A549 (cell line): ENCODE results near the gene RLIM. TPM values are rescaled to one million over a fixed set of nuclear protein-coding genes. Genes with fewer than 3 reads are reported as not detected.
A peak's percentile ranks its signal among the peaks of the same experiment; 100 is the strongest.

ENCODE experiments used
- ATAC-seq, 2 experiments: fragments of 200-7000 bp in 1 of 2; fragments of >200 bp in 1 of 2; cut with Nextera tagmentation in 1 of 2; cut with Tn5 transposase in 1 of 2; 3 replicates each; pipeline versions ENCODE4 v1.8.0 to v1.9.1; 2018 to 2020; ENCODE audit warnings: mild to moderate bottlenecking in 1 of 2, moderate library complexity in 1 of 2
- CTCF ChIA-PET: fragments of 300-600 bp; sonication (Branson Sonifier 250); formaldehyde crosslinking; extraction: SDS; loops from one replicate; lab custom pipeline; 2021; ENCODE audit warnings: antibody characterized with exemption, inconsistent platforms; lab: Yijun Ruan, JAX
- POLR2A ChIA-PET: fragments of 350-600 bp; formaldehyde crosslinking; extraction: SDS; loops from one replicate; lab custom pipeline; 2021; ENCODE audit warnings: antibody characterized with exemption, inconsistent platforms; lab: Yijun Ruan, JAX
- DNase-seq, 2 experiments: peaks; one replicate each; pipeline versions ENCODE4 v3.0.0 to v3.0.0-alpha.2; 2011 to 2016; ENCODE audit warnings: low read depth in 1 of 2, low spot score in 1 of 2
- FAIRE-seq: peaks from 2 replicates; lab custom pipeline; 2011; peaks lifted over from hg19 to GRCh38; lab: Jason Lieb, UNC
- H3K27ac ChIP-seq, 2 experiments: fragments of >200 bp; sonication (Bioruptor Twin); formaldehyde crosslinking; 3 replicates each; pipeline ENCODE4 v1.5.1; 2016 to 2017
- H3K4me1 ChIP-seq: fragments of >200 bp; sonication (Bioruptor Twin); formaldehyde crosslinking; 3 replicates; pipeline ENCODE4 v1.6.1; 2016
- H3K4me2 ChIP-seq: fragments of >200 bp; sonication (Bioruptor Twin); formaldehyde crosslinking; 3 replicates; pipeline ENCODE4 v1.6.1; 2016
- H3K4me3 ChIP-seq: fragments of >200 bp; sonication (Bioruptor Twin); formaldehyde crosslinking; 3 replicates; pipeline ENCODE4 v1.5.1; 2016
- H3K9me3 ChIP-seq: fragments of >200 bp; sonication (Bioruptor Twin); formaldehyde crosslinking; 3 replicates; pipeline ENCODE4 v1.6.1; 2016
- CBX8 ChIP-seq: fragments of 200-600 bp; sonication (generic); IDR thresholded peaks from 2 replicates; pipeline ENCODE4 v1.6.1; 2016
- CEBPB ChIP-seq, 2 experiments: fragments of >200 bp in 1 of 2; sonication (Bioruptor Twin) in 1 of 2; formaldehyde crosslinking in 1 of 2; IDR thresholded peaks; 2 replicates each; pipeline ENCODE4 v1.6.1; 2012 to 2016
- CHD4 ChIP-seq: fragments of 200-600 bp; sonication (generic); IDR thresholded peaks from 2 replicates; pipeline ENCODE4 v1.6.1; 2016; ENCODE audit warnings: antibody characterized with exemption, mild to moderate bottlenecking, borderline replicate concordance
- ESRRA ChIP-seq: fragments of 150-350 bp; IDR thresholded peaks from 2 replicates; pipeline ENCODE4 v1.6.1; 2014; ENCODE audit warnings: mild to moderate bottlenecking, low read length, borderline replicate concordance
- FOSL2 ChIP-seq, 2 experiments: fragments of 450-650 bp in 1 of 2; fragments of >200 bp in 1 of 2; sonication (Bioruptor Twin) in 1 of 2; formaldehyde crosslinking; IDR thresholded peaks; 2 replicates each; pipeline versions ENCODE4 v1.5.0 to v1.6.1; 2016 to 2020; ENCODE audit warnings: mild to moderate bottlenecking in 1 of 2, moderate library complexity in 1 of 2
- HES2 ChIP-seq: fragments of >200 bp; sonication (Bioruptor Twin); formaldehyde crosslinking; IDR thresholded peaks from 2 replicates; pipeline ENCODE4 v1.6.1; 2016
- HEYL ChIP-seq: fragments of 250-450 bp; sonication (Bioruptor Pico); IDR thresholded peaks from 2 replicates; pipeline ENCODE4 v1.8.0; 2021; ENCODE audit warnings: mild to moderate bottlenecking, moderate library complexity
- HOXA7 ChIP-seq: fragments of 250-450 bp; sonication (Bioruptor Pico); IDR thresholded peaks from 2 replicates; pipeline ENCODE4 v1.5.0; 2020; ENCODE audit warnings: mild to moderate bottlenecking, moderate library complexity
- KDM5A ChIP-seq: fragments of 200-600 bp; sonication (generic); IDR thresholded peaks from 2 replicates; pipeline ENCODE4 v1.6.1; 2016; ENCODE audit warnings: antibody characterized with exemption, mild to moderate bottlenecking
- MAFK ChIP-seq: fragments of 450-650 bp; IDR thresholded peaks from 2 replicates; pipeline ENCODE4 v1.6.1; 2014; ENCODE audit not compliant: partially characterized antibody
- NR3C1 ChIP-seq: fragments of >200 bp; sonication (Bioruptor Twin); formaldehyde crosslinking; IDR thresholded peaks from 3 replicates; pipeline ENCODE4 v1.6.1; 2017
- RAD21 ChIP-seq, 2 experiments: fragments of >200 bp in 1 of 2; sonication (Bioruptor Twin) in 1 of 2; formaldehyde crosslinking in 1 of 2; IDR thresholded peaks in 1 of 2; conservative IDR thresholded peaks in 1 of 2; 2 replicates in 1 of 2; 3 replicates in 1 of 2; pipeline ENCODE4 v1.6.1; 2012 to 2018; ENCODE audit warnings: inconsistent platforms in 1 of 2
- RFX5 ChIP-seq: fragments of 450-650 bp; IDR thresholded peaks from 2 replicates; pipeline ENCODE4 v1.7.1; 2014; ENCODE audit warnings: antibody characterized with exemption, mild to moderate bottlenecking, moderate library complexity
- SMC3 ChIP-seq: fragments of >200 bp; sonication (Bioruptor Twin); formaldehyde crosslinking; IDR thresholded peaks from 3 replicates; pipeline ENCODE4 v1.6.1; 2018; ENCODE audit warnings: inconsistent platforms
- WGBS: methylation state at CpG from one replicate; pipeline ENCODE4 v1.1.6; 2017; ENCODE audit errors: missing lambda C conversion rate; 5-methylcytosine and 5-hydroxymethylcytosine counted together
- polyA plus RNA-seq, 4 experiments: library from polyadenylated mRNA; depleted of rRNA in 3 of 4; stranded (reverse); fragments of >200 nt; fragmentation: RNase III in 1 of 4; extraction: RNeasy Plus Mini Kit Qiagen cat#74134 plus additional on column Dnase treatment in 1 of 4; gene quantifications; 2 replicates in 3 of 4; 3 replicates in 1 of 4; pipeline ENCODE4 v1.2.3, GENCODE V29; 2011 to 2017
- TF ChIP-seq, protein P1 (sequence below): IDR thresholded peaks from 2 replicates; pipeline ENCODE4 v1.6.1; 2012
- TF ChIP-seq, protein P2 (sequence below): fragments of >200 bp; sonication (Bioruptor Twin); formaldehyde crosslinking; IDR thresholded peaks from 3 replicates; pipeline ENCODE4 v1.5.1; 2016

Gene RLIM
- polyA plus RNA-seq, 2 of the 4 experiments (the other 2 are of a cell fraction), result 18.2 to 35.3 TPM

DNA sequence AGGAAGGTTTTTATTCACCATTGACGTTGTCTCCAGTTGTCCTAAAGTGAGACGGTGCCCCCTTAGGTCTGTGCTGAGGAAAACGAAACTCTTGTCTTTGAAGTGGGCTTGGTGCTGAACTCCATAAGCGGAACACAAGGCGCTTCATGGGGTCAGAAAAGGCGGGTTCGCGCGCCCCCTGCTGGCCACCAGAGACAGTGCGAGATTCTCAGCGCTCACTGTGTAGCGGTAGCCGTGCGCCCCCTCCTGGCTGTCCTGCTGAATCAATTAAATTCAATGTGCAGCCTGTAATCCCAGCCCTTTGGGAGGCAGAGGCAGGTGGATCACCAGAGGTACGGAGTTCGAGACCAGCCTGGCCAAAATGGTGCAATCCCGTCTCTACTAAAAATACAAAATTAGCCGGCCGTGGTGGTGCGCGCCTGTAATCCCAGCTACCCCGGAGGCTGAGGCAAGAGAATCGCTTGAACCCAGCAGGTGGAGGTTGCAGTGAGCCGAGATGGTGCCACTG is 64.1 kb downstream of the RLIM start:
- H3K4me3 ChIP-seq, result no peak overlapping the region
- no peak for FAIRE-seq
- TF ChIP-seq CEBPB (IDR thresholded peaks at IDR 0.05) (peak in 1 of 2 experiments; percentile 44; a peak in 1 of 4 replicates), NR3C1 (no peak), SMC3 (peak; percentile 97), RAD21 (conservative IDR thresholded peaks at IDR 0.05 in 1 of 2, IDR thresholded peaks at IDR 0.05 in 1 of 2) (peak; percentile 97 to 98), FOSL2 (IDR thresholded peaks at IDR 0.05) (no peak), FOSL2 (CRISPR knock-in tag; IDR thresholded peaks at IDR 0.05) (no peak)
- TF ChIP-seq, protein P1, sequence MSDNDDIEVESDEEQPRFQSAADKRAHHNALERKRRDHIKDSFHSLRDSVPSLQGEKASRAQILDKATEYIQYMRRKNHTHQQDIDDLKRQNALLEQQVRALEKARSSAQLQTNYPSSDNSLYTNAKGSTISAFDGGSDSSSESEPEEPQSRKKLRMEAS, result peak; percentile 61; the same call in 1 of the 2 replicates
- TF ChIP-seq, protein P2, sequence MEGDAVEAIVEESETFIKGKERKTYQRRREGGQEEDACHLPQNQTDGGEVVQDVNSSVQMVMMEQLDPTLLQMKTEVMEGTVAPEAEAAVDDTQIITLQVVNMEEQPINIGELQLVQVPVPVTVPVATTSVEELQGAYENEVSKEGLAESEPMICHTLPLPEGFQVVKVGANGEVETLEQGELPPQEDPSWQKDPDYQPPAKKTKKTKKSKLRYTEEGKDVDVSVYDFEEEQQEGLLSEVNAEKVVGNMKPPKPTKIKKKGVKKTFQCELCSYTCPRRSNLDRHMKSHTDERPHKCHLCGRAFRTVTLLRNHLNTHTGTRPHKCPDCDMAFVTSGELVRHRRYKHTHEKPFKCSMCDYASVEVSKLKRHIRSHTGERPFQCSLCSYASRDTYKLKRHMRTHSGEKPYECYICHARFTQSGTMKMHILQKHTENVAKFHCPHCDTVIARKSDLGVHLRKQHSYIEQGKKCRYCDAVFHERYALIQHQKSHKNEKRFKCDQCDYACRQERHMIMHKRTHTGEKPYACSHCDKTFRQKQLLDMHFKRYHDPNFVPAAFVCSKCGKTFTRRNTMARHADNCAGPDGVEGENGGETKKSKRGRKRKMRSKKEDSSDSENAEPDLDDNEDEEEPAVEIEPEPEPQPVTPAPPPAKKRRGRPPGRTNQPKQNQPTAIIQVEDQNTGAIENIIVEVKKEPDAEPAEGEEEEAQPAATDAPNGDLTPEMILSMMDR, result peak; percentile 98

DNA sequence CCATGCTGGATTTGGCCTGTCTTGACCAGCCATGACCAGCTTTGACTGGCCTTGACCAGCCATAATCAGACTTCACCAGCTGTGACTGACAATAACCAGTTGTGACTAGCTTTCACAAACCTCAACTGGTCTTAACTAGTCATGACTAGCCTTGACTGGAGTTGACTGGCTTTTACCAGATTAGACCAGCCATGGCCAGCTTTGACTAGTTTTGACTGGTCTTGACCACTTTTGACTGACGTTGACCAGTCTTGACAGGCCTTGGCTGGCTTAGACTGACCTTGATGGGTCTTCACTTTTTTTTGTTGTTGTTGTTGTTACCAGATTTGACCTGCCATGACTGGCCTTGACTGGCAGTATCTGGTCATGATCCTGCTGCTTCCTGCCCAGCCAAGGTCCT is 67.4 kb downstream of the RLIM start:
- no peaks in the 10 kb centered on the region for H3K9me3 ChIP-seq
- WGBS, result 13% methylated on average over 1 of the region's 1 CpG
- H3K4me3 ChIP-seq, result no peak overlapping the region
- no peak for FAIRE-seq
- TF ChIP-seq MAFK, result no peak
- TF ChIP-seq HEYL (CRISPR knock-in tag), result no peak
- TF ChIP-seq, protein P1, result no peak
- no peak for TF ChIP-seq RFX5
- TF ChIP-seq, all 56 proteins: peak for 0
- ATAC-seq (no peak), DNase-seq (no peak)
- no peak overlapping the region for H3K27ac ChIP-seq
- no peaks in the 10 kb centered on the region for H3K4me1 ChIP-seq
- ChIA-PET POLR2A (no interaction called here), CTCF (interaction anchor here (1.4 to 5.1 kb wide), 2 partner anchors 16 to 164 kb away, joined by 3 to 51 read pairs; no protein-coding TSS in a partner anchor)
- no peak overlapping the region for H3K4me2 ChIP-seq

More for the DNA sequence above, 64.1 kb downstream of the RLIM start:
- peak overlapping the region; percentile 66; the same call in 2 of the 3 replicates for H3K4me2 ChIP-seq
- ATAC-seq (peak; percentile 93 to 95), DNase-seq (peak; percentile 34 to 81)
- CTCF ChIA-PET, result interaction anchor here (0.6 to 3.0 kb wide), 6 partner anchors 10 to 328 kb away, joined by 3 to 32 read pairs (median 4); no protein-coding TSS in a partner anchor
- H3K4me1 ChIP-seq, result no peaks in the 10 kb centered on the region
- POLR2A ChIA-PET, result no interaction called here
- H3K9me3 ChIP-seq, result no peaks in the 10 kb centered on the region
- WGBS, result 18% methylated on average over 15 of the region's 24 CpGs
- 0 out of 6 replicates have a peak overlapping the region, but pooled peaks of 1 of the 2 experiments have one; percentile 12 for H3K27ac ChIP-seq

GRCh38 chrX:74545880-74546523 is 68.4 kb downstream of the RLIM start:
- POLR2A ChIA-PET, result no interaction called here
- WGBS, result 20% methylated on average over 1 of the region's 1 CpG

More at GRCh38 chrX:74545880-74546523, 68.4 kb downstream of the RLIM start:
- no peak for ATAC-seq
- no peaks in the 10 kb centered on the region for H3K9me3 ChIP-seq
- CTCF ChIA-PET, result interaction anchor here (1.1 to 5.1 kb wide), 2 partner anchors 15 to 163 kb away, joined by 3 to 51 read pairs; no protein-coding TSS in a partner anchor
- H3K4me3 ChIP-seq, result no peak overlapping the region
- no peak for FAIRE-seq
- TF ChIP-seq CBX8 (no peak), HEYL (CRISPR knock-in tag) (no peak), HOXA7 (CRISPR knock-in tag) (no peak), RAD21 (conservative IDR thresholded peaks at IDR 0.05 in 1 of 2, IDR thresholded peaks at IDR 0.05 in 1 of 2) (no peak), HES2 (no peak), CHD4 (no peak), ESRRA (no peak), KDM5A (no peak)
- TF ChIP-seq, all 56 proteins: peak for 0
- Histone ChIP-seq H3K4me1 (no peaks in the 10 kb centered on the region), H3K27ac (no peak overlapping the region), H3K4me2 (no peak overlapping the region)
- no peak for DNase-seq
